Head of caudate nucleus (tissue), 42 donors: Measurements from ENCODE around the gene MMS19.
"Not testable (repeated sequence)": the region's sequence is repeated elsewhere in the genome, so short reads cannot be mapped to it uniquely, and the experiment has no call there.

ENCODE experiments used
- DNase-seq, 42 donors: peaks; one replicate each; pipeline versions ENCODE4 v3.0.0 to v3.0.0-alpha.2; 2020 to 2021; ENCODE audit warnings: mixed read lengths in 7 of 42
- intact Hi-C: fragments of 100-400 bp; cut with DNase I; formaldehyde crosslinking; loops from one replicate; pipeline ENCODE4 v1.15.0; 2022

MMS19 gene

DNA sequence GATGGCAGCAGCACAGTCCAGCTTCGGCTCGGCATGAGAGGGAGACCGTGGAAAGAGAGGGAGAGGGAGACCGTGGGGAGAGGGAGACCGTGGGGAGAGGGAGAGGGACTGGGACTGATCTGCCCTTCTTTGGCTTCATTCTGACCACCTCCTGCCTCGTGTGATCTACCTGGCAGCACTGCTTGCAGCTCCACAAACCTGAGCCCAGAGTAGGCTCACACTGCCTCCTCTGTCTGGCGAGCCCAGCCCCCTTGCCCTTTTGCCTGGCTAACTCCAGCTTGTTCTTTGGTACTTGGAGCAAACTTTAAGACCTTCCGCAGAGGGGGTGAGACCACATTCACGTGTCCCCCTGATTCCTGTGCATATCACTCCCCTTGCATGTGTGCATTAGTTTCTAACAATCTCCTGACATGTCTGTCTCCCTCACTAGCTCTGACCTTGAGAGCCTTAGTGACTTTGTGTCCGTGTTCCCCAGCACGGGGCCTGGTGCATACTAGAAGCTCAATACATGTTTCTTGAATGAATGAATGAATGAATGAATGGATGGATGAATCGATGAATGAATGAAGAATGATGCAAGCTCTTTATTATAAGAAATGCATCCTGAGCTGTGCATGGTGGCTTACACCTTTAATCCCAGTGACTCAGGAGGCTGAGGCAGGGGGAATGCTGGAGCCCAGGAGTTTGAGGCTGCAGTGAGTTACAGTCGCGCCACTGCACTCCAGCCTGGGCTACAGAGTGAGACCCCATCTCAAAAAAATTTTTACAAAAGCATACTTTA lies 31.7 kb upstream of the MMS19 start:
- DNase-seq: no peak
- intact Hi-C loops: no loop called here

DNA sequence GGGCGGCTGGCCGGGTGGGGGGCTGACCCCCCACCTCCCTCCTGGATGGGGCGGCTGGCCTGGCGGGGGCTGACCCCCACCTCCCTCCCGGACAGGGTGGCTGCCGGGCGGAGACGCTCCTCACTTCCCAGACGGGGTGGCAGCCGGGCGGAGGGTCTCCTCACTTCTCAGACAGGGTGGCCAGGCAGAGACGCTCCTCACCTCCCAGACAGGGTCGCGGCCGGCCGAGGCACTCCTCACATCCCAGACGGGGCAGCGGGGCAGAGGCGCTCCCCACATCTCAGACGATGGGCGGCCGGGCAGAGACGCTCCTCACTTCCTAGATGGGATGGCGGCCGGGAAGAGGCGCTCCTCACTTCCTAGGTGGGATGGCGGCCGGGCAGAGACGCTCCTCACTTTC lies 30.7 kb upstream of the MMS19 start:
- intact Hi-C loops, DNase-seq: not testable (repeated sequence)

DNA sequence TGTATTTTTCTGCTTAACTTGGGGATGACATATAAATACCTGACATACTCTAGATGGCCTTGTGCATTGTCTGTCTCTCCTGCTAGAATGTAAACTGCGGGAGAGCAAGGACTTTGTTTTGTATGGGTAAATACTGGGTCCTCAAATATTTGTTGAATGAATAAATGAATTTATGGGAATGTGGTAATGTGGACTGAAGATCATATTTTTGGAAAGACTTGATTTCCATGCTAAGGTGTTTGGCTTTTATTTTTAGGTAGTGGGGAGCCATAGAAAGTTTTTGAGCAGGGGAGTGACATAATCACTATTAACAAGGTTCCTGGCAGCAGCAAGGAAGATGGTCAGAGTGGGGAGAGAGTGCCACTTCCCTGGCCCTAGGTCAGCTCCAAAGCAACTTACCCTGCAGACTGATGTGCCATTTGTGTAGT lies 27.5 kb upstream of the MMS19 start:
- intact Hi-C loops: no loop called here
- no peak for DNase-seq

DNA sequence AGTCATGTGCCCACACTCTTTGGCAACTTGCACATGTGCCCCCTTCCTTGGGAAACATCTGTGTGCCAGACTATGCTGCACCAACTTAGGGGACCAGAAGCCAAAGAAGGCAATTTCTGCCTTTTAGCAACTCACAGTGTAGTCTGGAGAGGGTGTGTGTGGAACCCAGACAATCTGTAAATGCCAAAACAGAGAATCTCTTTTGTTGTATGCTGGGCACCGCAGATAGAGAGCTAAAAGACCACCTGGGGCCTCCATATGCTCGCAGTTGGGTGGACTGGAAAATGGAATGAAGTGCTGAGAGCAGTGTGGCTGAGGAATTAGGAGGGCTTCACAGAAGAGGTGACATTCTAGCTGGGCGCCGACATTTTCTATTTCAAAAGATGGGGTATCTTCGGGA lies 26.9 kb upstream of the MMS19 start:
- intact Hi-C loops: no loop called here
- DNase-seq: no peak

DNA sequence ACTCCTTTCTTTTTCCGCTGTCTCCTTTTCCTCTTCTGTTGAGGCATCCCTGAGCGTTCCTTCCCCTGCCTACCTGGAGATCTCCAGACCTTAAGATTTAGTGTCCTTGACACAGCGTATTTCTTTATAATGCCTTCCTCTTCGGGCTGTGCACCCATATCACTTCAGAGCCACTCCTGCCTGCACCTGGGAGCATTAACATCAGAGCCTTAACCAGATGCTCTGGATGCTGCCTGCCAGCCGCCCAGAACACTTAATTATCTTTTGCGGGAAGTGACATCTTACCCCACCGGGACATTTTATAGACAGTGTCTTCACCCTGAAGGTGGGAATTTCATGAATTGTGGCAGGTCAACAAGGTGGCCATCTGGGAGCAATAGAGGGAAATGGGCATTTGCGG lies 24.7 kb upstream of the MMS19 start:
- intact Hi-C loops: no loop called here
- DNase-seq: no peak

DNA sequence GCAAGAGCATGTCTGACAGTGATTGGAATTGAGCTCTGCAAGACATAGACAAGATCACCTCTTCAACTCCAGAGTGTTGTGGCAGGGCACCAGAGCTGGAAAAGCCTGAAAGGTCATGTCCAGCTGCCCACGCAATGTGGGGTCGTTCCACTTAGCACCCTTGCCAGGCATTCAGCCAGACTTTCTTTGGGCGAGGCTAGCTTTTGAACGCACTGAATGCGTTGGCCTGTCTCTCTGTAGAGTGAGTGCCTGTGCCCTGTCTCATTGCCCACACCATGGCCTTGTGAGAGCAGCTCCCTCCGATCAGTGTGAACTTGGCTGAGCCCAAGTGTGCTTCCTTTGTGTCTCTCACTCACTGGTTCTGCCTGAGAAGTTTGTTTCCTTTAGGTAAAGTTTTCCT lies 23.8 kb upstream of the MMS19 start:
- intact Hi-C loops: no loop called here
- no peak for DNase-seq

DNA sequence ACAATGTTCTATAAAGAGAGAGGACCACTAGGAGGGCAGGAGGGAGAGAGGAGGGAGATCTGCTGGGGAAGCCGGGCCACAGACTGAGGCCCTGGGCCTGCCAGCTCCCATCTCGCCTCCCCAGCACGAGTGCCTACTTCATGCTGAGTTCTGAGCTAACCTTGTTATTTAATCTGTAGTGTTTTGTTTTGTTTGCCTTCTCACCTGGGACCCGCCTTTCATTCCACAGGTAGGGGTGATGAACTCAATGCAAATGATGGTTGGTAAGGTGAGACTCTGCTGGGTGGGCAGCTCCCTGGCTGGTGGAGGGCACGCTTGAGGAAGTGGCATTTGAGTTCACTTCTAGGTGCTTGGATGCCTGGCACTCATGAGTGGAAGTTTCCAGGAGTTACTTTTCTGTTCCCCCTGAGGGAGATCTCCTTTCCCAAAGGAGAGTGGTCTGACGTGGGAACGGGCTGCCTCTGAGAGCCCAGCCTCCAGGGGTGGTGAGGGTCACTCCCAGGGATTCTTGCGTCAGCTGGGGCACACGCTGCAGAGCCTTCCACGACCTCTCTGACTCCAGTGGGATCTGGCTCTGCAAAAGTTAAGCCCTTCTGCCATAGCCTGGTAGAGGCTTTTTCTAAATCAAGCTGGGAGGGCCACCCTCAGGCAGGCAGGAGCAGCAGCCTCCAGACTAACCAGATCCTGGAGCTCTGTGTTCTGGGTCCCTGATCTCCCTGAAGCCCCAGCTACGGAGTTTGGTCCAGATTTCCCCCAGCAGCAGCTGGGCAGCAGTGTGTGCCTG lies 22.9 kb upstream of the MMS19 start:
- intact Hi-C loops: no loop called here
- no peak for DNase-seq

DNA sequence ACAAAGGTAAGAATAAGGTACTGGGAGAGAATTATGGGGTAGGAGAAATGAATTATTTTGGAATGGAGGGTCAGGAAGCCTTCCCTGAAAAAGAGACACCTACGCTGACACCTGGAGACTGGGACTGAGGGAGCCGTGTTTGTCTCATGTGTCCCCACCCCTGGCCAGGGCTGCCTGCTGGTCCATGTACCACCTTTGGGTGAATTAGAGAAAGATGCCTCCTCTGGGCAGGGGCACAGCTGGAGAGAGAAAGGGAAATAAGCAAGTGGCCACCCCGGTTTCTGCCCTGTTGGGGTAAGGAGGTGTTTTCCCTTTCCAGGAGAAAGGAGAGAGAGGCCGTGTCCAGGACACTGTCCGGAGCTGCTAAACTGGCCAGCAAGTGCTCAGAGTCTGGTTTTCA lies 22.3 kb upstream of the MMS19 start:
- intact Hi-C loops: no loop called here
- no peak for DNase-seq

DNA sequence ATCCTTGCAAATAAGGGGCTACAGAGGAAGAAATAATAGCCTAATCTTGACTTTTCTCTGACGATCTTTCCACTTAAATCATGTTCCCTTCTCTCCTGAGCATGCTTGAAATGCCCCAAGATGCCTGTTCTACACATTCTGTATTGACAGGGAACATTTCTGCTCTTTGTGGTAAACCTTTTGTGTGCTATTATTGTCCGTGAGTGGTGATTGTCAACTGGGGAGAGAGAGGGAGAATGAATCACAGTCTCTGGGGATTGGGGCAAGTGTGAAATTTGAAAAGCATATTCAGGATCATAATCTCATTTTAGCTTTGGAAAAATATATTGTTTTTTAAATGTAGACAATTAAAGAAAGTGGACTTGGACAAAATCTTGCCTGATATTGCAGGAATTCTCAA lies 21.1 kb upstream of the MMS19 start:
- no peak for DNase-seq
- intact Hi-C loops: no loop called here

DNA sequence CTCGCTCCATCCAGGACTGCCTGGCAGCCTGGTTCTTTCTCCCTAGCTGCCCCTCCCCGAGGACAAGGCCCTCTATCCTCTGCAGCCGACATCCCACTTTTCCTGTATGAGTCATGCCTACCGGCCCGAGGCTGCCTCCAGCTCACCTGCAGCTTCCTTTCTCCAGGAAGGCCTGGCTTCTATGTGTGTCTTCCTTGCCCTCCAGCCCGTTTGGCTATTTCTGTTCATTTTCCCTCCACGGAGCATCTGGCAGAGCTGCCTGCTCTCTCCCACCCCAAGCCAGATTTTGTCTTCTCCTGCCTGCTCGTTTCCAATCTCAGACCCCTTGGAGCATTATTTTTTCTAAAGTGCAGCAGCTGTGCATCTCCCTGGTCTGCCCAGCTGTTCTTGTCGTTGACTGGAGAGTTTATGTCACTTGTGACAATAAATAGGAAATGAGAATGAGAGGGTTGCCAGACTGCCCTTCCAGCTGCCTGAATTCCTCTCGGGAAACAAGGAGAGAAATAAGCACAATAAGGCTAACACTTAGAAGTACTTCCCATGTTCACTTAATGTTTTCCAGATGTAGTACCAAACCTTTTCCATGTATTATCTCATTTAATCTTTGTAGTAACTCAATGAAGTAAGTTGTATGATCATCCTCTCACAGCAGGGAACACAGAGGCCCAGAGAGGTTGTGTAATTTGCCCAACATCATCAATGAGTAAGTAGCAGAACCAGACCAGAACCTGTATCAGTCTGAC lies 20.2 kb upstream of the MMS19 start:
- no peak for DNase-seq
- intact Hi-C loops: no loop called here

DNA sequence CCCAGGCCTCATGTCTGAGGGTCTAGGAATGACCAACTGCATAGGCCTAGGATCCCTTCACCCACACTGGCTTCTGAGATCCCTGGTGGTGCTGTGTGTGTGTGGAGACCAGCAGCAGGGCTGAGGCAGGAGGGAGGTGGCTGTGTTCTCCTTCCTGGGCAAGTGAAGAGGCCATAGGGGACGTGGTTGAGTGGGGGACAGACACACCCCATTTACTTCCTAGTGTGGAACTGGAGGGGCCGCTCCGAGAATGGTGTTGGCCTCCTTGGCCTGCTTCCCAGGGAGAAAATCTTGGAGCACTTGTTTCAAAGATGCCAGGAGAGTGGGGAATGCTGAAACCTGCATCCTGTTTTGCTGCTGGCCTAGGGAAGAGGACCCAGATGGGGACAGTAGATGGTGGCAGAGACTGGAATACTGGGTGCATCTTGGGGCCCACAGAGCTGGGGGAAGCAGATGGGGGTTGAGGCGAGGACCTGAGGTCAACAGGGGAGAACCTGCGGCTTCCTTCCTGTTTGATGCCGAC lies 19.6 kb upstream of the MMS19 start:
- intact Hi-C loops: no loop called here
- no peak for DNase-seq

DNA sequence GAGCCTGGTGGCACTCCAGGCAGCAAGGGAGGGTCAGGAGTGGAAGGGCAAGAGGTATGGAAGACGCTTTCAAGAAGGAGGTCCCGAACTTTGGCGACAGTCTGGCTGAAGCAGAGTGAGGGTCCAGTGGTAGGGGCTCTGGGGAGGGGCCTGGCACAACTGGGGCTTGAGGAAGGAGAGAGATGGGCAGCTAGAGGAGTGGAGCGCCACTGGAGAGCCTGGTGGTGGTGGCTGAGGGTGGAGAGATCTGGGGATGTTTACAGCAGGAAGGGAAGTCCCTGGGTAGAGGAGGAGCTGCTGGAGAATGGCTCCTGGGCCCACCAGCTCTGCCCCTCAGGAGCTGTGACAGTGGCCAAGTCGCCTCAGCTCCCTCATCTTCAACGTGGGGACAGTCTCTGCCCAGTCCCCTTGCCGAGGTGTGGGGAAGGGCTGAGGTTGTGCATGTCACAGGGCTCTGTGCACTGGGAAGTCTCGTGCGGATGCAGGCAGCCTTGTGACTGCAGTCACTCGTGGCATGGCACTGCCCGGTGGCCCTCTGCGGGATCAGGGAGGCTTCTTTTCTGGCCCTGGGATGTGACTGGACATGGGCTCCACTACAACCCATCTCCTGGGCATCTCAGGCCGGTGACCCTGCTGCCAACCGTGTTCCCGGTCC lies 19.0 kb upstream of the MMS19 start:
- intact Hi-C loops: no loop called here
- DNase-seq: no peak

DNA sequence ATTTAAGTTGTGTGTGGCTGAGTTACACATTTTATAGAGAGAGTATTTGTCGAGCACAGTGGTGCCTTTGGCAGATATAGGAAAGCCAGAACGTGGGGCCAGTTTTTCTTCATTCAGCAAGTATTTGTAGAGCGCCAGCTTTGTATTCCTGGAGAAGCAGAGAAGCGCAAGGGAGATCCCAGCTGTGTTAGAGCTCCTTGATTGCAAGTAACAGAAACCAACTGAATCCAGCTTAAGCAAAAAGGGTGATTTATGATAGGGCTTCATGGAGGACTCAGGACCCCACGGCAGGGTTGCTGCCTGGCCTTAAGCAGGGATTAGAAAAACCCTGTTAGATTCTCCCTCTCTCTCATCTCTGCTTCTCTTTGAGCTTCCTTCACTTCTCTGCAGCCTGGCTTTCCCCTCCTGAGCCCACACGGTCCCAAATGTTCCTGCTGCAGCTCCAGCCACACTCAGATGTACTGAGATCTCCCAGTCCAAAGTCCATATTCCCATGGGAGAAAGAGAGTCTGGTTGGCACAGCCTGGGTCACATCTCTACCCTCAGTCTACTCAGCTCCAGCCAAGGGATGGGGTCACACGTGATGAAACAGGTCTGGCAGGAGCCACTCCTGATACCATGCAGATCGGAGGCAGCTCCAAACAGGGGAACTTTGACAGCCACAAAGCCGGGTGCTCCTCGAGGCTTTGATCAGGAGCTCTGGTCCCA lies 17.2 kb upstream of the MMS19 start:
- intact Hi-C loops: no loop called here
- DNase-seq: no peak

DNA sequence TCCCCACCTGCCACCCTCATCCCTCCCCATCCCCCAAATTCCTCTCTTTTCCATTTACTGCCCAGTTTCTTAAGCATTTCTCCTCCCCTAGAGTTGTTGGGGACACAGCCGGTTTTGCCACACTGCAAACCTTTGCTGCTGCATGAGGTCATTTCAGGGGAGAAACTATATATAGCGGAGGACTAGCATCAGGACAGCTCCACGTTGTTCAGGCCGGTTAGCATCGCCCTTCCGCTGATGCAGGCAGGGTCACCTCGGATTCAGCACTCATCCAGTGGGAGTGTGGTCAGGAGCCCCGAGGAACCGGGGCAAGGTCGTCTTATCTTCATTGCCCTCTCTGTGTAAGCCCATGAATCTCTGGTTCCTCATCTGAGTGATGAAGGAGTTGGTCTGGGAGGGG lies 16.1 kb upstream of the MMS19 start:
- peak in 1 of 42 donors; percentile 5 for DNase-seq
- intact Hi-C loops: no loop called here

DNA sequence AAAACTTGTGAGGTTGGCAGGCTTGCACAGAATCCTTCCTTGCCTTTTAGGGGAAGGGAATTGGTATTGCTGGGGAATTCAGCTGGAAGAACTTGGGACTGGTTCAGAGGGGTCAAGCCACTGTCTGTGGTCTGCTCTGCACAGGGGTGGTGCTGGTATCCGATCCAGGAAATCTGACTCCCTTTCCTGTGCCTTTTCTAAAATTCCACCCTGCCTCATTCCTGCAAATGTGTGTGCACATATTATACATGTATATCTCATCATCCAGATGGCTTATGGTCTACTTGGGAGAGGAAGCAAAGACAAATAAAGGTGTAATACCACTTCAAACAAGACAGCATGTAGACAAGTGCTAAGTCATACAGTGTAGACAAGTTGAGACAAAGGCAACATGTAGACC lies 14.8 kb upstream of the MMS19 start:
- no peak for DNase-seq
- intact Hi-C loops: no loop called here

DNA sequence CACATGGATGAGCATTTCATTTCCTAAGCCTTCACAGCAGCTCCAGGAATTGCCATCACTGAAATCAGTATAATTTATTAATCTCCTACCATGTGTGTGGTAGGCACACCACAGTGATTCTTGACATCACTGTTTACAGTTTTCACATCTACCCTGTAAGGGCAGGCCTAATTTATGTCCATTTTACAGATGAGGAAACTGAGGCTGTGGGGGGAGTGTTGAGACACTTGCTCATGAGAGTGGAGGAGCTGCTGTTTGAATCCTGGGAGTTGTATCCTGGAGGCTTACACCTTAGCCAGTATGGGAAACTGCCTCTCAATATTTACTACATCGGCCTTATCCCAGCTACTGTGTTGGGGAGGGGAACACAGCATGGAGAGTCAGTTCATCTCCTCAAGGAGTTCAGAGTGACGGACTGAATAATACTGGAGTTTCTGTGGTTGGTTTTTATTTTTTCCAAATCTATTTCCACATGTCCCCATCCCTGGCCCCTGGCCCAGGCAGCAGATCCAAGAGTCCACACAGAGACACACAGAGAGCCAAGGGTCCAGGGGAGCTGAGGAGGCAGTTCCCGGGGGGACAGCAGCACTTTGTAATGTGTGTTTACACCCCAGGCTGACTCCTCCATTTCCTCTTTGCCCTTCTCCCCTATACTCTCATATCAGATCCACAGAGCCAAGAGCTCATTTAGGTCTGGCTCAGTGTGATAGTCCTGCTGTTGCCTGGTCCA lies 13.7 kb upstream of the MMS19 start:
- peak in 1 of 42 donors; percentile 16 for DNase-seq
- intact Hi-C loops: no loop called here

DNA sequence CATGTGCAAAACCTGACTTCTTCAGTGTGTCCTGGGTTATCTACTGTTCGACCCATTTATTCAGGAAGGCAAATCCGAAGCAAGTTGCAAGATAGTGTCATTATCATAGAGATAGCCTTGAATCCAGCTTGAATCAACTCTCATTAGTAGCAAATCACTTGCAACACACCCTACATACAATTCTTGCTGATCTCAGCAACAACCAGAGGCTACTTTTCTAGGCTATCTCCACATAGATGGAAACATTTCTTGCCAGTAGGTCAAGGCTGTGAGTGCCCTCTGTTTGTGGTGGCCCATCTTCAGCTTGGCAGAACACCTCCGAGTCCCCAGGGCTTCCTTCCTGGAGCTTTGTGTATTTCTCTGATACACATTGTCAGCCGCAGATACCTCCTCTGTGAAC lies 12.5 kb upstream of the MMS19 start:
- intact Hi-C loops: no loop called here
- no peak for DNase-seq

DNA sequence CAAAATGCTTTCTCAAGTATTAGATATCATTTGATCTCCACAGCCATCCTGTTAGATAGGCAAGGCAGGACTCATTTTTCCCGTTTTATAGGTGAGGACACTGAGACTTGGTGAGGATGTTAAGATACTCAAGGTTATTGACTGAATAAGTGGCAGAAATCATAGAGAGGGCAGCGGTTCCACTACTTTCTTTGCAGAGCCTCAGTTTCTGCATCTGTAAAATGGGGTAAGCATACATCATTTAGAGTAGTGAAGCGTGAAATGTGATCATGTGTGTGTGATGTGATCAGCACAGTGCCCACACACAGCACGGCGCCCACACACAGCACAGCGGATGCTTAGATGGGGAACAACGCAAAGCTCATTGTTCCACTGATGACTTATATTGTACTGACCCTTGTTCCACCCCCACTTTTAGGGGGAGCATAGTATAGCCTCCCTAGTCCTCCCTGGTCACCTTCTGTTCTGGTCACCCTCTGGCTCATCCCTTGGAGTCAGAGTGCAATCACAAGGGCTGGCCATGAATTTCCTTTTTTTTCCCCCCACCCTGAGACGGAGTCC lies 11.0 kb upstream of the MMS19 start:
- DNase-seq: peak in 1 of 42 donors; percentile 29
- intact Hi-C loops: no loop called here
